Measurements from ENCODE around the gene FHOD3.

FHOD3 gene

GRCh38 chr18:36436387-36436786, 138.9 kb downstream of the FHOD3 start:
- no peak for DNase-seq (ENCODE audit: low read depth, low spot score)
- TF ChIP-seq CTCF (IDR thresholded peaks at IDR 0.05; ENCODE audit: low read depth, low read length): no peak
- in situ Hi-C loops (cut with HindIII; ENCODE audit: low sequenced_read_pairs): no loop called here
- H3K4me3 ChIP-seq (ENCODE audit: low read depth, low read length): no peak overlapping the region

GRCh38 chr18:36440614-36441013, 143.1 kb downstream of the FHOD3 start:
- TF ChIP-seq CTCF (IDR thresholded peaks at IDR 0.05; ENCODE audit: low read depth, low read length): no peak
- in situ Hi-C loops (cut with HindIII; ENCODE audit: low sequenced_read_pairs): no loop called here
- no peak overlapping the region for H3K4me3 ChIP-seq (ENCODE audit: low read depth, low read length)
- peak; percentile 33 for DNase-seq (ENCODE audit: low read depth, low spot score)

- no peak for TF ChIP-seq CTCF (IDR thresholded peaks at IDR 0.05; ENCODE audit: low read depth, low read length)
- DNase-seq (ENCODE audit: low read depth, low spot score): peak; percentile 58
- in situ Hi-C loops (cut with HindIII; ENCODE audit: low sequenced_read_pairs): no loop called here
- no peak overlapping the region for H3K4me3 ChIP-seq (ENCODE audit: low read depth, low read length)
These were observed 144.1 kb downstream of the FHOD3 start for GRCh38 chr18:36441426-36442240.

- H3K4me3 ChIP-seq (ENCODE audit: low read depth, low read length): no peak overlapping the region
- no peak for TF ChIP-seq CTCF (IDR thresholded peaks at IDR 0.05; ENCODE audit: low read depth, low read length)
- in situ Hi-C loops (cut with HindIII; ENCODE audit: low sequenced_read_pairs): no loop called here
- no peak for DNase-seq (ENCODE audit: low read depth, low spot score)
These were observed 145.2 kb downstream of the FHOD3 start for GRCh38 chr18:36442717-36443116.

- no peak for DNase-seq (ENCODE audit: low read depth, low spot score)
- H3K4me3 ChIP-seq (ENCODE audit: low read depth, low read length): no peak overlapping the region
- TF ChIP-seq CTCF (IDR thresholded peaks at IDR 0.05; ENCODE audit: low read depth, low read length): no peak
- in situ Hi-C loops (cut with HindIII; ENCODE audit: low sequenced_read_pairs): no loop called here
These were observed 148.5 kb downstream of the FHOD3 start for GRCh38 chr18:36446059-36446458.

- no peak overlapping the region for H3K4me3 ChIP-seq (ENCODE audit: low read depth, low read length)
- DNase-seq (ENCODE audit: low read depth, low spot score): no peak
- TF ChIP-seq CTCF (IDR thresholded peaks at IDR 0.05; ENCODE audit: low read depth, low read length): no peak
- in situ Hi-C loops (cut with HindIII; ENCODE audit: low sequenced_read_pairs): no loop called here
These were observed 151.1 kb downstream of the FHOD3 start for GRCh38 chr18:36448384-36449290.

Measured in astrocyte of the spinal cord (primary cell).